Suppressor macrophage treated with lipopolysaccharide for 4 hours (primary cell): ENCODE results near the gene PDE4D.
"Not testable (repeated sequence)": the region's sequence is repeated elsewhere in the genome, so short reads cannot be mapped to it uniquely, and the experiment has no call there.

Experiments used
- DNase-seq: peaks from one replicate; pipeline ENCODE4 v3.0.0-alpha.2; 2020

The PDE4D gene

GRCh38 chr5:59693492-59694309 is 199.8 kb downstream of the PDE4D start:
- DNase-seq = no peak

- DNase-seq = no peak
These were observed 207.7 kb downstream of the PDE4D start for GRCh38 chr5:59685793-59686192.

DNA sequence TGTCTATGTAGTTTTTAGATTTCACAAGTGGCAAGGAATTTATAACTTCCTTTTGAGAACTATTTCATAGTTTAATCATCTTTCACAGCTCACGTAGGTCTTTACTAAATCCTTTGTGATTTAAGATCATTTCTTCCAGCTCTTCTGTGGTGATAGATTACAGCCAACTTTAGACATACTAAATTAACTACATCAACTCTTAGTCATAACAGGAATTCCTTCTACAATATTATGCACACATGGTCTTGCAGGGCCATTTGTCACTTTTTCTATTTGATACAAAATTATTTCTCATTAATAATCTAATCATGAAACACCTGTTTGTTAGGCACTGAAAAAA is 208.4 kb downstream of the PDE4D start:
- DNase-seq = no peak

GRCh38 chr5:59684388-59685190 is 208.9 kb downstream of the PDE4D start:
- DNase-seq = no peak

DNA sequence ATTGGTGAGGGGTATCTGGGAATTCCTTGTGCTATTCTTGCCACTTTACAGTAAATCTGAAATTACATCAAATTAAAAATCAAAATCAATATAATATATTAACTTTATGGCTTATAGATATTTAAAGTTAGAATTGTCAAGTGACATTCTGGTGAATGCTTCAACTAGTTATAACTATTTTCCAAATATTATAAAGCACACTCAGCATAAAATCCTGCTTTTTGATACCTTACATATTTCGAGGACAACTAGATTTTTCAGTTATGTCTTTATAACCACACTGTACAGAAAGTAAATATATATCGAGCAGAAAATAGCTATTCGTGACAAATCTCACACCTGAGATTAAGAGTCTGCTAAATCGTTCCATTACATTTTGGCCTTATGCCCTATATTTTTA is 210.2 kb downstream of the PDE4D start:
- DNase-seq = no peak

- DNase-seq = no peak
These were observed 211.0 kb downstream of the PDE4D start for GRCh38 chr5:59682542-59682941.

- no peak for DNase-seq
These were observed 214.6 kb downstream of the PDE4D start for GRCh38 chr5:59678943-59679342.

- DNase-seq = no peak
These were observed 218.8 kb downstream of the PDE4D start for GRCh38 chr5:59674763-59675162.

- DNase-seq = peak; percentile 68
These were observed 220.0 kb downstream of the PDE4D start for GRCh38 chr5:59673438-59674058.

DNA sequence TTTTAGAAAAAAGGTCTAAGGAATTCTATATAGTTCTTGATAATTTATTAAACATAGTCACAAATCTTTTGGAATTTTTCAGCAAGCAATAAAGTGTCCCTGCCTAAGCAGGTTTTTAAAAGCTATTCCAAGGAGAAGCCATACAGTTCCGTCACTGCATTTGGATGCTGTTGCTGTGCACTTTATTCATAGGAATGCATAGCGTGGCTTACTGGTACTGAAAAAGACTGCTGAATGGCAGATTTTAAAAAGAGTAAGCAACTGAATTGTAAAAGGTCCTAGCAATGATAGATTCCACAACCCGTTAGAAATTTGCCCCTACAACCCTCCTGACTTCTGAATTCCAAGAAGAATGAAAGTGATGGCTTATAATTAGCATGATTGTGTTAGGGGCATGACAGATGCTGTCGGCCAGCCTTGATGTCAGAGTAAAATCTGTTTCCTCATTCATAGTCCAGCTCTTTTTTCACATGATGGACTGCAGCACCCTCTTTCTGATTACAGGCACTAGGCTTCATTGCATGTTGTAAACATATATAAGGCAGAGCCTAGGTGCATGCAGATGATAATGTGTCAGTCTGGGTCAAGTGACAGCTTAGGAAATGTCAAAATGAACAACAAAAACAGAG is 227.0 kb downstream of the PDE4D start:
- DNase-seq = no peak

DNA sequence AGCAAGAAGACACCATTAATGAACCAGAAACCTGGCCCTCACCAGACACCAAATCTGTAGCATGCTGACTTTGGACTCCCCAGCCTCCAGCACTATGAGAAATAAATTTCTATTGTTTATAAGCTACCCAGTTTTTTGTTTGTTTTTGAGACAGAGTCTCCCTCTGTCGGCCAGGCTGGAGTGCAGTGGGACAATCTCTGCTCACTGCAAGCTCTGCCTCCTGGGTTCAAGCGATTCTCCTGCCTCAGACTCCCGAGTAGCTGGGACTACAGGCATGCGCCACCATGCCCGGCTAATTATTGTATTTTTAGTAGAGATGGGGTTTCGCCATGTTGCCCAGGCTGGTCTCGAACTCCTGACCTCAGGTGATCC is 227.7 kb downstream of the PDE4D start:
- not testable (repeated sequence) for DNase-seq

- no peak for DNase-seq
These were observed 228.3 kb downstream of the PDE4D start for GRCh38 chr5:59665086-59665831.

DNA sequence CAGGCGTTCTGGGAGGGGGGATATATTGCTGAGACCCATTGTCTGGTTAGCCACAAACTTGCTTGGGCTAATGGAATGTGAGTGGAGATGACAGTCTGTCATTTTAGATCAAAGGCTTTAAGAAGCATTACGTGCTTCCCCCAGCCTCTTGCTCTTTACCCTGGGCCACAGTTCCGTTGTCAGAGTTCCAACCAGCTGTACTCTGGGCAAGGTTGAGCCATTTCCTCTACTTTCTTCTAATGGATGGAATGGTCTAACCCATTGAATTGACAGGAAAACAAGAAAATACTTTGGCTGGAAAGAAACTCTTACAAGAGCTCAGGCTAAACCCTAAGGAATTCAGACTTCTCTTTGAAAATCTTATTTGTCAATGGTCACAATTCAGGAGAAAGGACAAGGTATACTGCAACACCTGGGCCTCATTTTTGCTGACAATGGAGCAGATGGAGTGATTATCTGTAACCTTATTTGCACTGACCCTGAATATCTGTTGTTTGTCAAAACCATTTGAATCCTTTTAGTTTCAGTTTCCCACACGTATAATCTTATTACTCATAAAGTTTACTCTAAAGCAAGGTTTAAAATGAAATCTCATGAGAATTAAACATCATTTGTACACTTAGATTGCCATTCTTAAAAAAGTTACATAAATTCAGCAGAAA is 231.4 kb downstream of the PDE4D start:
- peak; percentile 37 for DNase-seq

- DNase-seq = peak; percentile 51
These were observed 232.2 kb downstream of the PDE4D start for GRCh38 chr5:59661311-59661710.

DNA sequence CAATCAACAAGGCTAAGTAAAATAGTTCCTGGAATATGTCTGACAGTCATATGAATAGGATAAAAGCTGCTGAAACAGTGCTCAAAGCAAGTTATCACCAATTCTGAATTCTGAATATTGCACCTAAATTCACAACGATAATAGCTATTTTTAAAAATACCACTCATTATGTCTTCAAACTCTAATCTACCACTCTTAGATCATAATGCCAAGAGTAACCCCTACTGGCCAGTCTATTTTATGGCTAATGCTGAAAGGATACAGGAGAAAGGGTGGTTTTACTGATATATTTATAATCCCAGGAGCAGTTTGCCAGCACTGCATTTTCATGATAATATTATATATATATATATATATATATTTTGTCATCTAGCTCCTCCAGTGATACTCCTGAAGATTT is 232.8 kb downstream of the PDE4D start:
- peak; percentile 11 for DNase-seq

DNA sequence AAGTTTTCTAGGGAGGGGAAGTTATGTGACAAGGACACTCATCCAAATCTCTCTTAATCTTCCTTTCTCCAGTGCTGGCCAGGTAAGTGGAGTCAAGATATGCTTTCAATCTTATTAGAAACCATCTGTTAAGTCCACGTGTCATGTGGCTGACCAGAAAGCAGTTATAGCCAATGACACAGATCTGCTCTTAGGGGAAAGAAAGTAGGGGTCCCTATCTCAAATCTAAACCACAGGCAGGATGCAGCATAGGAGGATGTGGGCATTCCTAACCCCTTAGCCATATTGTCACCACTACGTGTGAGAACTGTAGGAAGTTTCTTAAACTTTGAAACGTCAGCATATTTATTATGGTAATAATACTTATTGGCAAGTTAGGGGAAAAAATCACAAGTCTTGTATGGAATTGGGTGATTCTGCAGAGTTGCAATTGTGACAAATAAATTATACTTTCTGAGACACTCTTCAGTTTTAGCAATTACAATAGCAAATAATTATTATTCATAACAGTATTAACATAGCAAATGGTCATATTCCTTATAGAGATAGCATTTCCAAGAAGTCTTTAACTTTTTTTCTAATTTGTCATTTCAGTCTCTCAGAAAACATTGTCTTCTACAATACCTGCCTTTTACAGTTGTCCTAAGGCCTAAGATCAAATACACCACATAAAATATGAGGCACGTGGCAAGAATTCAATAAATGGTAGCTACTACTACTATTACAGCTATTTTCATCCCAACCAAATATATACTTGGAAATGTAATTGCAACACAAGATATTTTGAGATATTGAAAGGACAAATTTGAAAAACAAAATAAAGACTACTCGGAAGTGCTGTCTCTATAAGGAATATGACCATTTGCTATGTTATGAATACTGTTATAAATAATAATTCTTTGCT is 236.9 kb downstream of the PDE4D start:
- no peak for DNase-seq

DNA sequence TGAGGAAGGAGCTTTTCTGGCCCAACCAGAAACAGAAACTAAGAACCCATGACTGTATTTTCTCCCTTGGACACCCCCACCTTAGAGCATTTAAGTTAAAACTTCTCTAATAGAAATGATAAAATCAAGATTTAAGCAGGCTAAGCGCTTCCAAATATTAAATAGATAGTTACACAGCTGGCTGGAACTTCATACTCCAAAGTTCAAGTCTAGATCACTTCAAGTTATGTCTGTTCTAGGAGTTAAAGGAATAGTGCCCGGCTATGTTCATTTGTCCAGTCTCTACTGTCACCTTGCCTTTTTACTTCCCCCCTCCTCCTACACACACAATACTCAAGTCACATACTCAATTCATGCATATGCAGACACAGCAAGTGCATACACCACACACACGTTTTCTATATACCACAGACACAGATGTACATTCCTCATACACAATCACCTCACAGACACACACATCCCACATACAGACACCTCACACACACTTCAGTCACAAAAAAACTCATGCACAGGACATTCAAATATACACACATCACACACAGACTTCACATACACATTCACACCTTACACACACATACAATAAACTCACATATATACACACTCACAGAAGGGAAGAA is 237.7 kb downstream of the PDE4D start:
- peak; percentile 9 for DNase-seq

GRCh38 chr5:59654691-59655090 is 238.8 kb downstream of the PDE4D start:
- DNase-seq = no peak

DNA sequence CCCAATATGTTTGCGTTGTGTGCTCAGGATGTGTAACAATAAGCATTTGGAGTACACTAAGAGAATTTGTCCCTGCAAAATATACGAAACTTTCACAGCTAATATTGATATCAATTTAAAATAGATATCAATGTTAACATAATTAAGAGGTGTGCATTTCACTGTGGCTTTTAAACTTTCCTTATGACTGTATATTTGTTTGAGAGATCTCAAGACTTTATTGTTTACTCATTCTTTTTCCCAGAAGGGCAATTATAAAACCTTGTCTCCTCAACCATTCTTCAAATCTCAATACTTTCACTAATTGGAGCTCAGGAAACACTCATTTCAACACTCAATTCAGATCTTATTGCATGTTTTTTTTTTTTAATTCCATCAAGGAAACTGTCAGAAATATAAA is 241.1 kb downstream of the PDE4D start:
- no peak for DNase-seq
